Stimulated activated naive B cell treated with anti-CD40 and anti-IgM and Interleukin-4, amounts not matched to agents 10 μg/mL and 1 μg/mL and 100 μg/mL, for 72 hours (primary cell): ENCODE results near the gene BCAR3.

Source experiments
- ATAC-seq, 2 donors: fragments of 150-1000 bp; cut with Tn5 transposase; replicated peaks; 2 replicates each; pipeline ENCODE4 v1.10.0; 2021; ENCODE audit warnings: moderate library complexity in 1 of 2
- DNase-seq: peaks from one replicate; pipeline ENCODE4 v3.0.0; 2021
- H3K27ac Mint-ChIP-seq: one replicate; pipeline ENCODE4 v1.8.0; 2022; ENCODE audit warnings: mild to moderate bottlenecking, mixed read lengths
- H3K27me3 Mint-ChIP-seq, 2 donors: one replicate each; pipeline ENCODE4 v1.8.0; 2022; ENCODE audit warnings: mixed read lengths in 2 of 2
- H3K36me3 Mint-ChIP-seq, 2 donors: one replicate each; pipeline ENCODE4 v1.8.0; 2022; ENCODE audit warnings: mixed read lengths in 2 of 2, mild to moderate bottlenecking in 1 of 2
- H3K4me1 Mint-ChIP-seq, 2 donors: one replicate each; pipeline ENCODE4 v1.8.0; 2022; ENCODE audit warnings: mixed read lengths in 2 of 2, mild to moderate bottlenecking in 1 of 2
- H3K4me3 Mint-ChIP-seq, 2 donors: one replicate each; pipeline ENCODE4 v1.8.0; 2022; ENCODE audit warnings: mild to moderate bottlenecking in 2 of 2, mixed read lengths in 2 of 2, moderate library complexity in 1 of 2
- H3K9me3 Mint-ChIP-seq, 2 donors: one replicate each; pipeline ENCODE4 v1.8.0; 2022; ENCODE audit warnings: mixed read lengths in 2 of 2, mild to moderate bottlenecking in 1 of 2

Gene BCAR3

GRCh38 chr1:93585059-93585966, 96.3 kb downstream of the BCAR3 start:
- H3K4me1 Mint-ChIP-seq: peaks cover 9 to 19% of the 10 kb centered on the region in 2 donors
- no peaks in the 10 kb centered on the region for H3K27me3 Mint-ChIP-seq
- H3K9me3 Mint-ChIP-seq: peaks cover 0 to 2% of the 10 kb centered on the region in 2 donors
- H3K4me3 Mint-ChIP-seq: no peak overlapping the region
- DNase-seq (no peak), ATAC-seq (no peak)
- H3K27ac Mint-ChIP-seq: no peak overlapping the region
- H3K36me3 Mint-ChIP-seq: peaks cover 71 to 72% of the 10 kb centered on the region in 2 donors

GRCh38 chr1:93584261-93585003, 97.2 kb downstream of the BCAR3 start:
- Mint-ChIP-seq H3K27ac (no peak overlapping the region), H3K9me3 (peaks cover 0 to 2% of the 10 kb centered on the region in 2 donors), H3K27me3 (no peaks in the 10 kb centered on the region), H3K36me3 (peaks cover 68 to 70% of the 10 kb centered on the region in 2 donors), H3K4me3 (no peak overlapping the region), H3K4me1 (peaks cover 6 to 14% of the 10 kb centered on the region in 2 donors)
- DNase-seq (no peak), ATAC-seq (no peak)

- no peak for DNase-seq
- no peaks in the 10 kb centered on the region for H3K4me1 Mint-ChIP-seq
- H3K27me3 Mint-ChIP-seq: no peaks in the 10 kb centered on the region
- H3K36me3 Mint-ChIP-seq: peaks cover 61 to 66% of the 10 kb centered on the region in 2 donors
- H3K27ac Mint-ChIP-seq: no peak overlapping the region
- ATAC-seq: no peak
- H3K9me3 Mint-ChIP-seq: no peaks in the 10 kb centered on the region
- no peak overlapping the region for H3K4me3 Mint-ChIP-seq
These were observed 99.5 kb downstream of the BCAR3 start for GRCh38 chr1:93581917-93582850.

DNA sequence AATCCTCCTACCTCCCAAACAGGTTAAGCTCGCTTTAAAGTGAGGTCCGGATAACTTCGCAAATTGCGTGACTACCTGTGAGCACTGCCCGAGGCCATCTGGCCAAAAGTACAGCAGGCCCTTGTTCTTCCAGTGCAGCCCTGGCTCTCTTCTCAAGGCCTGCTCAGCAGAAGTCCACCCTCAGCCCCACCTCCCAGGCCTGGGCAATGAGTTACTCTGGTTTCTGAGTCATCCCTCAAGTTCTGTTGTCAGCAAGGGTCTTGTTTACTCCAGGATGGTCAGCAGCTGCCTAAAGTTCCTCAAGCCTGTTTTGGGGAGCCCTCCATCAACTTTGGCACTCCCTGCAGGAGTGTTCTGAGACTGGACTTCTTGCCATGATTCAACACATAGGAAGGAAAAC, 101.7 kb downstream of the BCAR3 start:
- H3K36me3 Mint-ChIP-seq: peaks cover 67 to 72% of the 10 kb centered on the region in 2 donors
- no peaks in the 10 kb centered on the region for H3K9me3 Mint-ChIP-seq
- no peak overlapping the region for H3K4me3 Mint-ChIP-seq
- H3K4me1 Mint-ChIP-seq: no peaks in the 10 kb centered on the region
- H3K27me3 Mint-ChIP-seq: no peaks in the 10 kb centered on the region
- DNase-seq (no peak), ATAC-seq (no peak)
- H3K27ac Mint-ChIP-seq: no peak overlapping the region

GRCh38 chr1:93578911-93579825, 102.5 kb downstream of the BCAR3 start:
- H3K9me3 Mint-ChIP-seq: no peaks in the 10 kb centered on the region
- peaks cover 65 to 70% of the 10 kb centered on the region in 2 donors for H3K36me3 Mint-ChIP-seq
- no peaks in the 10 kb centered on the region for H3K27me3 Mint-ChIP-seq

GRCh38 chr1:93578433-93578830, 103.2 kb downstream of the BCAR3 start:
- DNase-seq: no peak
- Mint-ChIP-seq H3K9me3 (no peaks in the 10 kb centered on the region), H3K27ac (peak overlapping the region; percentile 51), H3K4me1 (no peaks in the 10 kb centered on the region), H3K4me3 (no peak overlapping the region), H3K27me3 (no peaks in the 10 kb centered on the region), H3K36me3 (peaks cover 67 to 73% of the 10 kb centered on the region in 2 donors)
- ATAC-seq: no peak

More at GRCh38 chr1:93578911-93579825, 102.5 kb downstream of the BCAR3 start:
- Mint-ChIP-seq H3K4me3 (no peak overlapping the region), H3K4me1 (no peaks in the 10 kb centered on the region), H3K27ac (peak overlapping the region; percentile 62)
- no peak for DNase-seq
- ATAC-seq: no peak

DNA sequence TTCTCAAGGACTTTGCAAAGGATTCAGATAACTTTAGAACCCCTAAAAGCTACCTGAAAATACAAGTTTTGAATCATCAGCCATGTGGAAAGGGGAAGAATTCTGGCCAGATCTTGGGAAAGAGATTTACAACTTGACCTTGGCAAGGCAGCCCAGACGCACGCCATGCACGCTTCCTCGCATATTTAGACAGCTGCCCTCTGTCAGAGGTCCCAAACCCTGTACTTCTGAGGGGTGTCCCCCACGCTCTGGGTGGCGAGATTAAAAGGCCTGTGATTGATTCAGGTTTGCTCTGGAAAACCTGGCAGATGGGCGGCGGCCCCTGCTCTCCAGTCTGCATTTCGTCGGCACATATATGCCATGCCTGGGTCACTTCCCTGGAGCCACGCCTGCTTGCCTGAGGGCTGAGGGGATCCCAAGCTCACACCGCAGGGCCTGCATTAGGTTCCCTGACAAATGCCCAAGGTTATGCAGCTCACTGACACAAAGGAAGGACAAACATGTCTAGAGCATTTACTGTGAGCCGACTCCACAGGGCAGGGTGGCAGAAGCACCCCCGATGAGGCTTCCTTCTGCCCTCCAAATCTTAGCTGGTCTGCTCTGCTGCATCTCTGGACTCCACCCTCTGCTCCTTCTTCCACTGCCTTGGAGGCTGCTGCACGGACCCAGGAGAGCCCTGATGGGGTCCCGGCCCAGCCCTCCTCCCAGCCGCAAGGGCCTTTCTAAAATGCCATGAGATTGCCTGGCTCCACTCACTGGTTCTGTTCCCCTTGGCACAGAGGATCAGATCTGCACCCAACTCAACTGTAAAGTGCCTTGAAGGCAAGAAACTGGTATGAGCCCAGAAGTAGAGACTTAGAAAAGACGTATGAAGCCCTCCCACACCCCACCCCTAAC, 103.9 kb downstream of the BCAR3 start:
- H3K4me3 Mint-ChIP-seq: no peak overlapping the region
- no peak for ATAC-seq

GRCh38 chr1:93576746-93577145, 104.9 kb downstream of the BCAR3 start:
- no peak overlapping the region for H3K27ac Mint-ChIP-seq
- no peaks in the 10 kb centered on the region for H3K27me3 Mint-ChIP-seq
- no peaks in the 10 kb centered on the region for H3K9me3 Mint-ChIP-seq
- ATAC-seq (no peak), DNase-seq (no peak)
- peaks cover 64 to 79% of the 10 kb centered on the region in 2 donors for H3K36me3 Mint-ChIP-seq
- H3K4me1 Mint-ChIP-seq: no peaks in the 10 kb centered on the region
- H3K4me3 Mint-ChIP-seq: no peak overlapping the region

More for the DNA sequence above, 103.9 kb downstream of the BCAR3 start:
- Mint-ChIP-seq H3K4me1 (no peaks in the 10 kb centered on the region), H3K27ac (peak overlapping the region; percentile 25), H3K36me3 (peaks cover 65 to 73% of the 10 kb centered on the region in 2 donors), H3K27me3 (no peaks in the 10 kb centered on the region), H3K9me3 (no peaks in the 10 kb centered on the region)
- no peak for DNase-seq

GRCh38 chr1:93576346-93576745, 105.3 kb downstream of the BCAR3 start:
- no peak overlapping the region for H3K27ac Mint-ChIP-seq
- ATAC-seq (no peak), DNase-seq (no peak)
- H3K27me3 Mint-ChIP-seq: no peaks in the 10 kb centered on the region
- H3K4me1 Mint-ChIP-seq: no peaks in the 10 kb centered on the region
- no peak overlapping the region for H3K4me3 Mint-ChIP-seq
- H3K9me3 Mint-ChIP-seq: no peaks in the 10 kb centered on the region
- H3K36me3 Mint-ChIP-seq: peaks cover 66 to 83% of the 10 kb centered on the region in 2 donors

GRCh38 chr1:93575621-93576284, 105.9 kb downstream of the BCAR3 start:
- ATAC-seq: no peak
- DNase-seq: no peak
- Mint-ChIP-seq H3K4me3 (no peak overlapping the region), H3K9me3 (no peaks in the 10 kb centered on the region), H3K27me3 (no peaks in the 10 kb centered on the region), H3K36me3 (peaks cover 69 to 85% of the 10 kb centered on the region in 2 donors), H3K27ac (no peak overlapping the region), H3K4me1 (no peaks in the 10 kb centered on the region)

DNA sequence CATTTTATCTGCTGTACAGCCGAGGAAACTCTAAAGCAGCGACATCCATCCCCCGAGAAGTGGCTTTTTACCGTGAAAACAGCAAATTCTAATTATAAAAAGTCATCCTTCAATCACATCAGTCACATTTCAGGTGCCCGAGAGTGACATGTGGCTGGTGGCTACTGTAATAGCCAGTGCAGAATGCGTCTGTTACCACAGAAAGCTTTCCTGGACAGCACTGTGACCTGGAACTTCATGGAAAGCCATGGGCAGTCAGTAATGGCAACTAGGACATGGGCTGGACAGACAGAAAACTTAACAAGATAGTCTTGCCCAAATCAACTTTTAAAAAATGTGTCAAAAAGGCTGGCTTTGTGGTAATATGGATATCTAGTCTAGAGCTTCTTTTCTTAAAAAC, 106.6 kb downstream of the BCAR3 start:
- no peak overlapping the region for H3K27ac Mint-ChIP-seq
- no peaks in the 10 kb centered on the region for H3K9me3 Mint-ChIP-seq
- no peaks in the 10 kb centered on the region for H3K27me3 Mint-ChIP-seq
- peaks cover 72 to 90% of the 10 kb centered on the region in 2 donors for H3K36me3 Mint-ChIP-seq
- no peak for DNase-seq
- no peak for ATAC-seq
- peaks cover 0 to 2% of the 10 kb centered on the region in 2 donors for H3K4me1 Mint-ChIP-seq
- no peak overlapping the region for H3K4me3 Mint-ChIP-seq

GRCh38 chr1:93574511-93574910, 107.1 kb downstream of the BCAR3 start:
- Mint-ChIP-seq H3K4me3 (no peak overlapping the region), H3K27ac (no peak overlapping the region), H3K27me3 (no peaks in the 10 kb centered on the region), H3K36me3 (peaks cover 69 to 87% of the 10 kb centered on the region in 2 donors), H3K9me3 (no peaks in the 10 kb centered on the region), H3K4me1 (peaks cover 0 to 2% of the 10 kb centered on the region in 2 donors)
- DNase-seq: no peak
- ATAC-seq: no peak
